Heart right ventricle (tissue), 16 donors: ENCODE results near the gene AGRN. TPM values are rescaled to one million over a fixed set of nuclear protein-coding genes. Genes with fewer than 3 reads are reported as not detected.
"Not testable (repeated sequence)": the region's sequence is repeated elsewhere in the genome, so short reads cannot be mapped to it uniquely, and the experiment has no call there.

ENCODE experiments used
- ATAC-seq, 8 donors: fragments of 200-7000 bp; cut with Tn5 transposase; one replicate each; pipeline ENCODE4 v1.9.1; 2020; ENCODE audit warnings: mild to moderate bottlenecking in 8 of 8, moderate library complexity in 8 of 8, moderate number of reproducible peaks in 1 of 8
- DNase-seq, 2 donors: peaks; one replicate each; pipeline ENCODE4 v3.0.0-alpha.2; 2020
- H3K27ac ChIP-seq, 10 donors: fragments of 200-600 bp; sonication (generic) in 2 of 10; one replicate each; pipeline versions ENCODE4 v1.5.0 to v1.8.0; 2020 to 2022; ENCODE audit warnings: mild to moderate bottlenecking in 3 of 10
- H3K27me3 ChIP-seq, 7 donors: fragments of 200-600 bp; one replicate each; pipeline ENCODE4 v1.8.0; 2021 to 2022; ENCODE audit warnings: mild to moderate bottlenecking in 2 of 7
- H3K36me3 ChIP-seq, 9 donors: fragments of 200-600 bp; sonication (generic) in 1 of 9; one replicate each; pipeline versions ENCODE4 v1.5.0 to v1.8.0; 2020 to 2022; ENCODE audit warnings: mild to moderate bottlenecking in 2 of 9
- H3K4me1 ChIP-seq, 9 donors: fragments of 200-600 bp; sonication (generic) in 1 of 9; one replicate each; pipeline versions ENCODE4 v1.5.0 to v1.8.0; 2020 to 2022; ENCODE audit warnings: mild to moderate bottlenecking in 4 of 9
- H3K4me3 ChIP-seq, 10 donors: fragments of 200-600 bp; sonication (generic) in 2 of 10; one replicate each; pipeline versions ENCODE4 v1.5.0 to v1.8.0; 2020 to 2022; ENCODE audit warnings: mild to moderate bottlenecking in 7 of 10, moderate library complexity in 2 of 10
- H3K9me3 ChIP-seq, 11 donors: fragments of 200-600 bp in 10 of 11; sonication (generic) in 2 of 11; one replicate each; pipeline versions ENCODE4 v1.5.0 to v1.8.0; 2013 to 2022; ENCODE audit warnings: mild to moderate bottlenecking in 2 of 11, control low read depth in 1 of 11, moderate library complexity in 1 of 11
- WGBS, 2 donors: extraction: QIAGEN DNeasy Blood & Tissue Kit; methylation state at CpG; one replicate each; pipeline ENCODE4 v1.1.7; 2013; ENCODE audit warnings: inconsistent platforms in 1 of 2; 5-methylcytosine and 5-hydroxymethylcytosine counted together
- intact Hi-C, 10 donors: fragments of 100-400 bp; cut with DNase I; formaldehyde crosslinking; loops; one replicate each; pipeline versions ENCODE4 v1.11.1 to v1.14.2; 2022
- polyA plus RNA-seq, 2 donors: library from polyadenylated mRNA; stranded (reverse); fragments of 200-250 nt; gene quantifications; one replicate each; pipeline ENCODE4 v1.2.3, GENCODE V29; 2013
- total RNA-seq, 10 donors: library from RNA; stranded (reverse); fragmentation: NEBNext Ultra II Directional in 3 of 10; extraction: Animal tissue kit (Norgen Biotek cat#: 25700) in 3 of 10; gene quantifications; one replicate each; pipeline versions ENCODE4 v1.2.1 to v1.2.4, GENCODE V29; 2021 to 2023
- TF ChIP-seq, protein P1 (sequence below), 9 donors: fragments of 200-600 bp; sonication (generic) in 2 of 9; IDR thresholded peaks; one replicate each; pipeline versions ENCODE4 v1.5.0 to v1.8.0; 2021 to 2022; ENCODE audit warnings: antibody characterized with exemption in 9 of 9, mild to moderate bottlenecking in 5 of 9, moderate library complexity in 1 of 9
- donor health status: Arrhythmogenic right ventricular cardiomyopathy.
- donor health status: ischemic (EF 13 %, LVEDD 7.1; RV severe dilation, severe dysfunction).
- donor health status: healthy with polysubstance abuse.
- donor health status: DM: no; HTN: yes; CAD: no.
- donor health status: DM: no; HTN: no; CAD: no.
- donor health status: ischemic (EF 25% LVEDD 6.9; RV normal size, moderate dysfunction).
- donor health status: ischemic (EF 25% LVEDD 5.7; RV mildly dilated, moderate dysfunction).
- donor health status: healthy.
- donor health status: DM: yes; HTN: yes; CAD: no.
- donor health status: Ischemic cardiomyopathy.
- donor health status: ischemic (EF 35%, LVEDD 5.7; RV mildly dilated, moderate dysfunction).
- donor health status: nonischemic (EF 11% LVEDD 7.7; RV severe dilation, severe dysfunction).
- donor health status: DM: yes; HTN: yes; CAD: no.
- donor health status: PGD.
- donor health status: ischemic (EF 29% LVEDD 5.4; RV normal size, mild dysfunction).
- donor health status: nonischemic (EF 23%, LVEDD 6.1; RV moderate dilation, normal function).

Gene AGRN
- total and polyA plus RNA-seq, 12 donors = 11.5 to 33.9 (median 18.3) TPM

DNA sequence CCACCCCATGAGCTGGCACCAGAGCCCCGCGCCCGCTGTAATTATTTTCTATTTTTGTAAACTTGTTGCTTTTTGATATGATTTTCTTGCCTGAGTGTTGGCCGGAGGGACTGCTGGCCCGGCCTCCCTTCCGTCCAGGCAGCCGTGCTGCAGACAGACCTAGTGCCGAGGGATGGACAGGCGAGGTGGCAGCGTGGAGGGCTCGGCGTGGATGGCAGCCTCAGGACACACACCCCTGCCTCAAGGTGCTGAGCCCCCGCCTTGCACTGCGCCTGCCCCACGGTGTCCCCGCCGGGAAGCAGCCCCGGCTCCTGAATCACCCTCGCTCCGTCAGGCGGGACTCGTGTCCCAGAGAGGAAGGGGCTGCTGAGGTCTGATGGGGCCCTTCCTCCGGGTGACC lies 35.1 kb downstream of the AGRN start:
- ATAC-seq = no peak
- Histone ChIP-seq H3K27me3 (peaks cover 10 to 33% (median 25%) of the 10 kb centered on the region in 7 donors), H3K27ac (no peak overlapping the region), H3K36me3 (peaks cover 0 to 55% (median 0%) of the 10 kb centered on the region in 9 donors), H3K4me1 (peaks cover 0 to 19% (median 12%) of the 10 kb centered on the region in 9 donors), H3K9me3 (no peaks in the 10 kb centered on the region), H3K4me3 (no peak overlapping the region)
- TF ChIP-seq, protein P1, sequence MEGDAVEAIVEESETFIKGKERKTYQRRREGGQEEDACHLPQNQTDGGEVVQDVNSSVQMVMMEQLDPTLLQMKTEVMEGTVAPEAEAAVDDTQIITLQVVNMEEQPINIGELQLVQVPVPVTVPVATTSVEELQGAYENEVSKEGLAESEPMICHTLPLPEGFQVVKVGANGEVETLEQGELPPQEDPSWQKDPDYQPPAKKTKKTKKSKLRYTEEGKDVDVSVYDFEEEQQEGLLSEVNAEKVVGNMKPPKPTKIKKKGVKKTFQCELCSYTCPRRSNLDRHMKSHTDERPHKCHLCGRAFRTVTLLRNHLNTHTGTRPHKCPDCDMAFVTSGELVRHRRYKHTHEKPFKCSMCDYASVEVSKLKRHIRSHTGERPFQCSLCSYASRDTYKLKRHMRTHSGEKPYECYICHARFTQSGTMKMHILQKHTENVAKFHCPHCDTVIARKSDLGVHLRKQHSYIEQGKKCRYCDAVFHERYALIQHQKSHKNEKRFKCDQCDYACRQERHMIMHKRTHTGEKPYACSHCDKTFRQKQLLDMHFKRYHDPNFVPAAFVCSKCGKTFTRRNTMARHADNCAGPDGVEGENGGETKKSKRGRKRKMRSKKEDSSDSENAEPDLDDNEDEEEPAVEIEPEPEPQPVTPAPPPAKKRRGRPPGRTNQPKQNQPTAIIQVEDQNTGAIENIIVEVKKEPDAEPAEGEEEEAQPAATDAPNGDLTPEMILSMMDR (IDR thresholded peaks at IDR 0.05) = no peak
- intact Hi-C loops = no loop called here
- DNase-seq = no peak
- 89 to 91% methylated on average over 23 of the region's 23 CpGs for WGBS, 2 donors

DNA sequence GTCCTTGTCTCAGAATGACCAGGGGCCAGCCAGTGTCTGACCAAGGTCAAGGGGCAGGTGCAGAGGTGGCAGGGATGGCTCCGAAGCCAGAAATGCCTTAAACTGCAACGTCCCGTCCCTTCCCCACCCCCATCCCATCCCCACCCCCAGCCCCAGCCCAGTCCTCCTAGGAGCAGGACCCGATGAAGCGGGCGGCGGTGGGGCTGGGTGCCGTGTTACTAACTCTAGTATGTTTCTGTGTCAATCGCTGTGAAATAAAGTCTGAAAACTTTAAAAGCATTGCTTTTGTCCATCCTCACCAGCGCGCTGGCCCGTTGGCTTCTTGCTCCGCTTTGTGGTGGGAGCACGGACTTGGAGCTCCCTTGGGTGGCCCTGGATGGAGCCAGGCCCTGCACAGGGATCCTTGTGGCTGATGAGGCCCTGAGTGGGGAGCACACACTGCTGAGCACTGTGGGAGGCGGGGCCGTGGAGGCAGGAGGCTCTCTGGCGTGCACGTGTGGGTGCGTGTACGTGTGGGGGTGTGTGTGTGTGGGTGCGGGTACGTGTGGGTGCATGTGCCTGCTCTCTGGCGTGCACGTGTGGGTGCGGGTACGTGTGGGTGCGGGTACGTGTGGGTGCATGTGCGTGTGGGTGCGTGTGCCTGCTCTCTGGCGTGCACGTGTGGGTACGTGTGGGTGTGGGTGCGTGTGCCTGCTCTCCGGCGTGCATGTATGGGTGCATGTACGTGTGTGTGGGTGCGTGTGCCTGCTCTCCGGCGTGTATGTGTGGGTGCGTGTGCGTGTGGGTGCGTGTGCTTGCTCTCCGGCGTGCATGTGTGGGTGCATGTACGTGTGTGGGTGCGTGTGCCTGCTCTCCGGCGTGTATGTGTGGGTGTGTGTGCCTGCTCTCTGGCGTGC lies 36.2 kb downstream of the AGRN start:
- intact Hi-C loops = no loop called here
- TF ChIP-seq, protein P1 (IDR thresholded peaks at IDR 0.05) = no peak
- Histone ChIP-seq H3K36me3 (peaks cover 0 to 44% (median 0%) of the 10 kb centered on the region in 9 donors), H3K27ac (no peak overlapping the region), H3K27me3 (peaks cover 18 to 44% (median 37%) of the 10 kb centered on the region in 7 donors), H3K4me3 (no peak overlapping the region), H3K4me1 (peaks cover 0 to 21% (median 13%) of the 10 kb centered on the region in 9 donors), H3K9me3 (no peaks in the 10 kb centered on the region)
- DNase-seq (no peak), ATAC-seq (no peak)
- WGBS, 2 donors = 87% methylated on average over 48 to 50 of the region's 50 CpGs

DNA sequence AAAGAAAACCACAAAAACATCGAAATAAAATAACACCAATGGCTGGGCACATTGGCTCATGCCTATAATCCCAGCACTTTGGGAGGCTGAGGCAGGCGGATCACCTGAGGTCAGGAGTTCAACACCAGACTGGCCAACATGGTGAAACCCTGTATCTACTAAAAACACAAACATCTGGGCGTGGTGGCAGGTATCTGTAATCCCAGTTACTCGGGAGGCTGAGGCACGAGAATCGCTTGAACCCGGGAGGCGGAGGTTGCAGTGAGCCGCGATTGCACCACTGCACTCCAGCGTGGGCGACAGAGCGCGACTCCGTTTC lies 37.8 kb downstream of the AGRN start:
- Histone ChIP-seq H3K4me1 (peaks cover 0 to 27% (median 18%) of the 10 kb centered on the region in 9 donors), H3K27me3 (peaks cover 18 to 61% (median 50%) of the 10 kb centered on the region in 7 donors), H3K36me3 (peaks cover 0 to 28% (median 0%) of the 10 kb centered on the region in 9 donors)
- H3K9me3 ChIP-seq, DNase-seq, H3K4me3 ChIP-seq, H3K27ac ChIP-seq, intact Hi-C loops, ATAC-seq: not testable (repeated sequence)
- 58 to 69% methylated on average over 15 of the region's 15 CpGs for WGBS, 2 donors

DNA sequence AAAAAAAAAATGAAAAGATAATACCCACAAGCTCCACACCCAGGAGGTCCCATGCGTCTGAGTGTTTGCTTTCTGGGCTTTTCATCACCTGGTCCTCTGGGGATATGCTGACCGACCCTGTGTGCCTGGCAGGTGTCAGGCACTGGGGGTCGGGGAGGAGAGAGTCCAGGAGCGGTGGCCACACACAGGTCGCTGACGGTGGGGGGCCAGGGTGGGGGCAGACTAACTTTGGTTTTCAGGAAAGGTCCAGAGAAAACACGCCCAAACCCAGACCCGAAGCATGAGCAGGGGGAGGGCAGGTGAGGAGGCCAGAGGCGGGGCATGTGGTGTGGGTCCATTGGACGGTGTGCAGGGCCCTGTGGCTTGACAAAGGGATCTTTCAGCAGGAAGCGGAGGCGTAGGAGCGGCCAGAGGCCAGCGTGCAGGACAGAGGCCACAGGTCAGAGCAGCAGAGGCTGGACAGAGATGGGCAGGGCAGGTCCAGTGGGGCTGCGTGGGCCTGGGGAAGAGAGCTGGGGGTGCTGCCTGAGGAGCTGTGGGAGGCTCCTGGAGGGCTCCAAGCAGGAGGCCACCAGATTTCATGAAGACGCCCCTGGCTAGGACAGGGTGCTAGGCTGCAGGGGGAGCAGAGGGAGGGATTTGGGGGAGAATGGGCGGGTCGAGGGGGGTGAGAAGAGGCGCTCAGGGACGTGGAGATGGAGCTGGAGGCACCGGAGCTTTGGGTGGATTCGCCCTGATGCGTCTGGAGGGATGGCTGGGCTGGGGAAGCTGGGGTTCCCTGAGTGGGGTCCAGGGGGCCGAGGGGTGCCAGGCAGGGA lies 38.4 kb downstream of the AGRN start:
- TF ChIP-seq, protein P1 (IDR thresholded peaks at IDR 0.05) = no peak
- H3K4me1 ChIP-seq = peaks cover 0 to 28% (median 21%) of the 10 kb centered on the region in 9 donors
- H3K27me3 ChIP-seq = peaks cover 18 to 66% (median 56%) of the 10 kb centered on the region in 7 donors
- no peak overlapping the region for H3K27ac ChIP-seq
- H3K9me3 ChIP-seq = no peaks in the 10 kb centered on the region
- peak in 2 of 8 donors; percentile 3 to 4 for ATAC-seq
- 20 to 23% methylated on average over 24 of the region's 24 CpGs for WGBS, 2 donors
- peaks cover 0 to 22% (median 0%) of the 10 kb centered on the region in 9 donors for H3K36me3 ChIP-seq
- no peak for DNase-seq
- intact Hi-C loops = no loop called here
- H3K4me3 ChIP-seq = peak overlapping the region in 4 of 10 donors; percentile 55 to 63 (median 62)
